HCT116 (cell line): ENCODE data around the gene EP400. TPM values are rescaled to one million over a fixed set of nuclear protein-coding genes. Genes with fewer than 3 reads are reported as not detected.

ENCODE experiments used
- ATAC-seq: fragments of 200-7000 bp; cut with Tn5 transposase; 2 replicates; pipeline ENCODE4 v1.9.1; 2020; ENCODE audit warnings: mild to moderate bottlenecking, moderate library complexity
- BruUV-seq: library from RNA; stranded (reverse); fragments of 400-500 nt; replicated peaks from 2 replicates; lab custom pipeline; 2021; lab: Mats Ljungman, UMichigan
- CTCF ChIA-PET: fragments of 300-600 bp; sonication (Branson Sonifier 250); formaldehyde crosslinking; loops from one replicate; lab custom pipeline; 2021; ENCODE audit warnings: antibody characterized with exemption; lab: Charles Lee
- POLR2A ChIA-PET: fragments of 300-600, 350-600 bp; sonication (Branson Sonifier 250); formaldehyde crosslinking; loops from one replicate; lab custom pipeline; 2021; ENCODE audit warnings: antibody characterized with exemption; lab: Charles Lee
- RAD21 ChIA-PET, 2 experiments: fragments of 300-600 bp; sonication (Branson Sonifier 250); formaldehyde crosslinking; loops; one replicate each; lab custom pipeline; 2023; ENCODE audit warnings: low total read pairs in 2 of 2; ENCODE audit not compliant: uncharacterized antibody in 2 of 2, unreplicated experiment in 2 of 2, low non-redundant PET in 1 of 2; lab: Charles Lee
- DNase-seq: peaks from one replicate; pipeline ENCODE4 v3.0.0-alpha.2; 2010; ENCODE audit warnings: low read depth, low spot score
- H2AFZ ChIP-seq: fragments of 200-600 bp; shearing (Covaris generic), sonication (generic); 2 replicates; pipeline ENCODE4 v1.6.1; 2017; ENCODE audit warnings: low read depth, mixed run types, mixed read lengths, antibody characterized with exemption, low read length; ENCODE audit not compliant: poor library complexity, severe bottlenecking
- H3K27ac ChIP-seq: 2 replicates; pipeline ENCODE4 v1.5.1; 2012; ENCODE audit warnings: low read depth, low read length
- H3K27me3 ChIP-seq: fragments of 200-600 bp; sonication (generic); 2 replicates; pipeline ENCODE4 v1.6.1; 2016; ENCODE audit warnings: mixed run types, low read length, mixed read lengths; ENCODE audit not compliant: insufficient read depth
- H3K36me3 ChIP-seq, 2 experiments: fragments of 200-500 bp in 1 of 2; fragments of 200-600 bp in 1 of 2; sonication (Bioruptor generic) in 1 of 2; sonication (generic) in 1 of 2; 2 replicates each; pipeline versions ENCODE4 v1.5.1 to v1.6.1; 2014 to 2016; ENCODE audit warnings: low read length in 2 of 2, inconsistent platforms in 1 of 2, mixed read lengths in 1 of 2, mixed run types in 1 of 2; ENCODE audit not compliant: insufficient read depth in 2 of 2, control insufficient read depth in 1 of 2
- H3K4me1 ChIP-seq, 2 experiments: fragments of 200-600 bp in 1 of 2; sonication (generic) in 1 of 2; 2 replicates each; pipeline versions ENCODE4 v1.5.1 to v1.6.1; 2012 to 2017; ENCODE audit warnings: low read length in 2 of 2, inconsistent platforms in 1 of 2, mild to moderate bottlenecking in 1 of 2, mixed read lengths in 1 of 2, mixed run types in 1 of 2, moderate library complexity in 1 of 2; ENCODE audit not compliant: insufficient read depth in 2 of 2, control insufficient read depth in 1 of 2
- H3K4me2 ChIP-seq: fragments of 200-600 bp; sonication (generic); 2 replicates; pipeline ENCODE4 v1.6.1; 2017; ENCODE audit warnings: mixed run types, low read length, mixed read lengths
- H3K4me3 ChIP-seq, 2 experiments: fragments of 200-600 bp in 1 of 2; sonication (generic) in 1 of 2; replicated peaks in 1 of 2; 2 replicates each; pipeline ENCODE4 v1.5.1; 2011 to 2016; ENCODE audit warnings: low read length in 2 of 2, control low read depth in 1 of 2, low read depth in 1 of 2, mild to moderate bottlenecking in 1 of 2, mixed read lengths in 1 of 2, mixed run types in 1 of 2
- H3K79me2 ChIP-seq: fragments of 200-600 bp; sonication (generic); 2 replicates; pipeline ENCODE4 v1.6.1; 2017; ENCODE audit warnings: mild to moderate bottlenecking, mixed run types, low read length, moderate library complexity, mixed read lengths; ENCODE audit not compliant: insufficient read depth
- H3K9ac ChIP-seq: fragments of 200-600 bp; sonication (generic); 2 replicates; pipeline ENCODE4 v1.6.1; 2016; ENCODE audit warnings: low read length, mixed read lengths
- H3K9me2 ChIP-seq: fragments of 200-600 bp; sonication (generic), shearing (Covaris generic); 2 replicates; pipeline ENCODE4 v1.6.1; 2017; ENCODE audit warnings: mixed run types, mild to moderate bottlenecking, moderate library complexity; ENCODE audit not compliant: insufficient read depth
- H3K9me3 ChIP-seq, 2 experiments: fragments of 200-500 bp in 1 of 2; fragments of 200-600 bp in 1 of 2; sonication (Bioruptor generic) in 1 of 2; sonication (generic) in 1 of 2; 2 replicates each; pipeline ENCODE4 v1.6.1; 2014 to 2017; ENCODE audit warnings: low read length in 2 of 2, mixed read lengths in 2 of 2, inconsistent platforms in 1 of 2, low read depth in 1 of 2, mild to moderate bottlenecking in 1 of 2, mixed run types in 1 of 2, moderate library complexity in 1 of 2; ENCODE audit not compliant: control insufficient read depth in 1 of 2, insufficient read depth in 1 of 2
- H4K20me1 ChIP-seq: fragments of 200-600 bp; sonication (generic), shearing (Covaris generic); 2 replicates; pipeline ENCODE4 v1.6.1; 2017; ENCODE audit warnings: mixed run types, mild to moderate bottlenecking, moderate library complexity; ENCODE audit not compliant: insufficient read depth
- ATF3 ChIP-seq: IDR thresholded peaks from 2 replicates; pipeline ENCODE4 v1.6.1; 2012
- EGR1 ChIP-seq: IDR thresholded peaks from 2 replicates; pipeline ENCODE4 v1.6.1; 2012; ENCODE audit warnings: low read depth
- ELF1 ChIP-seq: IDR thresholded peaks from 2 replicates; pipeline ENCODE4 v1.6.1; 2012; ENCODE audit warnings: low read depth, borderline replicate concordance
- EZH2 ChIP-seq: fragments of 200-600 bp; sonication (generic); IDR thresholded peaks from 2 replicates; pipeline ENCODE4 v1.6.1; 2017; ENCODE audit warnings: antibody characterized with exemption, mixed run types
- EZH2phosphoT487 ChIP-seq: fragments of 200-600 bp; IDR thresholded peaks from 2 replicates; pipeline ENCODE4 v1.6.1; 2018; ENCODE audit warnings: antibody characterized with exemption, borderline replicate concordance
- FOSL1 ChIP-seq: IDR thresholded peaks from 2 replicates; pipeline ENCODE4 v1.6.1; 2012; ENCODE audit warnings: low read depth
- JUND ChIP-seq: IDR thresholded peaks from 2 replicates; pipeline ENCODE4 v1.6.1; 2012
- RAD21 ChIP-seq: IDR thresholded peaks from 2 replicates; pipeline ENCODE4 v1.6.1; 2012; ENCODE audit warnings: low read depth, mild to moderate bottlenecking
- SP1 ChIP-seq: IDR thresholded peaks from 2 replicates; pipeline ENCODE4 v1.6.1; 2012; ENCODE audit warnings: low read depth
- TCF7L2 ChIP-seq: IDR thresholded peaks from 2 replicates; pipeline ENCODE4 v1.7.0; 2011; ENCODE audit warnings: borderline replicate concordance, inconsistent platforms; ENCODE audit not compliant: insufficient read depth, insufficient read length; ENCODE audit errors: extremely low read depth
- YY1 ChIP-seq: IDR thresholded peaks from 2 replicates; pipeline ENCODE4 v1.6.1; 2011; ENCODE audit warnings: low read length, low read depth, moderate library complexity, mild to moderate bottlenecking; ENCODE audit not compliant: insufficient replicate concordance; ENCODE audit errors: extremely low read depth
- ZBTB33 ChIP-seq: IDR thresholded peaks from 2 replicates; pipeline ENCODE4 v1.6.1; 2011; ENCODE audit warnings: mild to moderate bottlenecking, low read length, moderate library complexity; ENCODE audit not compliant: insufficient replicate concordance; ENCODE audit errors: extremely low read depth
- intact Hi-C: fragments of 100-400 bp; cut with micrococcal nuclease; formaldehyde crosslinking; loops from 2 replicates; pipeline ENCODE4 v1.10.0; 2022
- total RNA-seq: library from RNA; stranded (reverse); gene quantifications from one replicate; pipeline ENCODE4 v1.2.1, GENCODE V29; 2021; ENCODE audit not compliant: unreplicated experiment
- TF ChIP-seq, protein P1 (sequence below): IDR thresholded peaks from 2 replicates; pipeline ENCODE4 v1.6.1; 2012; ENCODE audit warnings: low read depth

The EP400 gene
- total RNA-seq, 1 experiment from 2014 or later = 54.5 TPM

- POLR2A ChIA-PET = no interaction called here
- no TSS peak for BruUV-seq
- Histone ChIP-seq H3K79me2 (no peaks in the 10 kb centered on the region), H3K9ac (no peak overlapping the region), H3K27me3 (no peaks in the 10 kb centered on the region), H3K9me2 (no peaks in the 10 kb centered on the region), H3K9me3 (no peaks in the 10 kb centered on the region), H4K20me1 (no peaks in the 10 kb centered on the region), H3K4me3 (no peak overlapping the region), H3K27ac (no peak overlapping the region), H3K4me1 (peaks cover 3% of the 10 kb centered on the region in 2 experiments), H3K4me2 (no peak overlapping the region), H3K36me3 (peaks cover 0 to 10% of the 10 kb centered on the region in 2 experiments; a peak in 2 of 4 replicates), H2AFZ (no peak overlapping the region)
- ATAC-seq (no peak), DNase-seq (no peak)
- RAD21 ChIA-PET = no interaction called here
- intact Hi-C loops = no loop called here
- no peak for TF ChIP-seq RAD21
- no peak for TF ChIP-seq ZBTB33
- TF ChIP-seq ATF3 = no peak
- TF ChIP-seq TCF7L2 = no peak
- no peak for TF ChIP-seq EZH2phosphoT487
- no peak for TF ChIP-seq ELF1
- no peak for TF ChIP-seq YY1
- no peak for TF ChIP-seq FOSL1
- TF ChIP-seq EGR1 = no peak
- no peak for TF ChIP-seq SP1
- TF ChIP-seq, protein P1, sequence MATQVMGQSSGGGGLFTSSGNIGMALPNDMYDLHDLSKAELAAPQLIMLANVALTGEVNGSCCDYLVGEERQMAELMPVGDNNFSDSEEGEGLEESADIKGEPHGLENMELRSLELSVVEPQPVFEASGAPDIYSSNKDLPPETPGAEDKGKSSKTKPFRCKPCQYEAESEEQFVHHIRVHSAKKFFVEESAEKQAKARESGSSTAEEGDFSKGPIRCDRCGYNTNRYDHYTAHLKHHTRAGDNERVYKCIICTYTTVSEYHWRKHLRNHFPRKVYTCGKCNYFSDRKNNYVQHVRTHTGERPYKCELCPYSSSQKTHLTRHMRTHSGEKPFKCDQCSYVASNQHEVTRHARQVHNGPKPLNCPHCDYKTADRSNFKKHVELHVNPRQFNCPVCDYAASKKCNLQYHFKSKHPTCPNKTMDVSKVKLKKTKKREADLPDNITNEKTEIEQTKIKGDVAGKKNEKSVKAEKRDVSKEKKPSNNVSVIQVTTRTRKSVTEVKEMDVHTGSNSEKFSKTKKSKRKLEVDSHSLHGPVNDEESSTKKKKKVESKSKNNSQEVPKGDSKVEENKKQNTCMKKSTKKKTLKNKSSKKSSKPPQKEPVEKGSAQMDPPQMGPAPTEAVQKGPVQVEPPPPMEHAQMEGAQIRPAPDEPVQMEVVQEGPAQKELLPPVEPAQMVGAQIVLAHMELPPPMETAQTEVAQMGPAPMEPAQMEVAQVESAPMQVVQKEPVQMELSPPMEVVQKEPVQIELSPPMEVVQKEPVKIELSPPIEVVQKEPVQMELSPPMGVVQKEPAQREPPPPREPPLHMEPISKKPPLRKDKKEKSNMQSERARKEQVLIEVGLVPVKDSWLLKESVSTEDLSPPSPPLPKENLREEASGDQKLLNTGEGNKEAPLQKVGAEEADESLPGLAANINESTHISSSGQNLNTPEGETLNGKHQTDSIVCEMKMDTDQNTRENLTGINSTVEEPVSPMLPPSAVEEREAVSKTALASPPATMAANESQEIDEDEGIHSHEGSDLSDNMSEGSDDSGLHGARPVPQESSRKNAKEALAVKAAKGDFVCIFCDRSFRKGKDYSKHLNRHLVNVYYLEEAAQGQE = no peak
- TF ChIP-seq JUND = no peak
- no peak for TF ChIP-seq EZH2
- CTCF ChIA-PET = no interaction called here
Measured at GRCh38 chr12:131917711-131918306, 31.9 kb upstream of the EP400 start.
